BE2C (cell line): ENCODE results near the gene MYL6.

Experiments
- DNase-seq: peaks from one replicate; pipeline ENCODE4 v3.0.0-alpha.2; 2020
- H3K27me3 ChIP-seq: fragments of 250-450 bp; sonication (Bioruptor Pico); 2 replicates; pipeline ENCODE4 v1.5.1; 2020; ENCODE audit warnings: mild to moderate bottlenecking
- H3K36me3 ChIP-seq: fragments of 250-450 bp; sonication (Bioruptor Pico); 2 replicates; pipeline ENCODE4 v1.5.1; 2020; ENCODE audit warnings: mild to moderate bottlenecking
- H3K4me1 ChIP-seq: fragments of 250-450 bp; sonication (Bioruptor Pico); 2 replicates; pipeline ENCODE4 v1.5.1; 2020
- H3K4me3 ChIP-seq: 2 replicates; pipeline ENCODE4 v1.5.1; 2011; ENCODE audit warnings: low read depth, low read length
- H3K9me3 ChIP-seq: fragments of 250-450 bp; sonication (Bioruptor Pico); 2 replicates; pipeline ENCODE4 v1.5.1; 2020
- CTCF ChIP-seq: IDR thresholded peaks from 2 replicates; pipeline ENCODE4 v1.5.1; 2012; ENCODE audit warnings: mild to moderate bottlenecking, low read depth, low read length

Gene MYL6

GRCh38 chr12:56150563-56150962 lies 7.6 kb upstream of the MYL6 start:
- H3K36me3 ChIP-seq, result peaks cover 11% of the 10 kb centered on the region; the same call in 1 of the 2 replicates
- H3K9me3 ChIP-seq, result no peaks in the 10 kb centered on the region
- TF ChIP-seq CTCF, result no peak
- H3K27me3 ChIP-seq, result no peaks in the 10 kb centered on the region
- no peak overlapping the region for H3K4me3 ChIP-seq
- H3K4me1 ChIP-seq, result peaks cover 8% of the 10 kb centered on the region
- DNase-seq, result no peak

- no peaks in the 10 kb centered on the region for H3K27me3 ChIP-seq
- TF ChIP-seq CTCF, result peak; percentile 58
- H3K36me3 ChIP-seq, result peaks cover 13% of the 10 kb centered on the region; the same call in 1 of the 2 replicates
- no peaks in the 10 kb centered on the region for H3K9me3 ChIP-seq
- DNase-seq, result peak; percentile 65
- peak overlapping the region; percentile 80 for H3K4me3 ChIP-seq
- H3K4me1 ChIP-seq, result peaks cover 8% of the 10 kb centered on the region
These were observed 6.5 kb upstream of the MYL6 start for GRCh38 chr12:56151672-56152131.

- no peaks in the 10 kb centered on the region for H3K27me3 ChIP-seq
- peaks cover 8% of the 10 kb centered on the region for H3K4me1 ChIP-seq
- TF ChIP-seq CTCF, result no peak
- peak within 1 kb of the TSS; percentile 80 for H3K4me3 ChIP-seq
- no peaks in the 10 kb centered on the region for H3K9me3 ChIP-seq
- DNase-seq, result peak; percentile 95
- peaks cover 13% of the 10 kb centered on the region; the same call in 1 of the 2 replicates for H3K36me3 ChIP-seq
These were observed 5.9 kb upstream of the MYL6 start, which contains the start of gene MYL6B for GRCh38 chr12:56152132-56152755. Gene MYL6B (plus strand): TSS chr12:56152587. CDS start chr12:56153919, 1,332 bp downstream.

- H3K9me3 ChIP-seq, result no peaks in the 10 kb centered on the region
- no peak for DNase-seq
These were observed 5.1 kb upstream of the MYL6 start for GRCh38 chr12:56152756-56153677.

GRCh38 chr12:56153678-56154065 lies 4.5 kb upstream of the MYL6 start:
- DNase-seq, result no peak
- Histone ChIP-seq H3K9me3 (no peaks in the 10 kb centered on the region), H3K4me1 (peaks cover 8% of the 10 kb centered on the region), H3K36me3 (peaks cover 13% of the 10 kb centered on the region; the same call in 1 of the 2 replicates), H3K4me3 (no peak overlapping the region), H3K27me3 (no peaks in the 10 kb centered on the region)
- TF ChIP-seq CTCF, result no peak

More at GRCh38 chr12:56152756-56153677, 5.1 kb upstream of the MYL6 start:
- Histone ChIP-seq H3K4me3 (peak overlapping the region; percentile 80), H3K36me3 (peaks cover 13% of the 10 kb centered on the region; the same call in 1 of the 2 replicates), H3K27me3 (no peaks in the 10 kb centered on the region), H3K4me1 (peaks cover 8% of the 10 kb centered on the region)
- no peak for TF ChIP-seq CTCF
